Thoracic aorta (tissue), 2 donors: Measurements from ENCODE around the gene SOX6. TPM values are rescaled to one million over a fixed set of nuclear protein-coding genes. Genes with fewer than 3 reads are reported as not detected.
"Not testable (repeated sequence)": the region's sequence is repeated elsewhere in the genome, so short reads cannot be mapped to it uniquely, and the experiment has no call there.

Source experiments
- ATAC-seq: fragments of 150-250 bp; one replicate; pipeline ENCODE4 v1.8.0; 2017; ENCODE audit warnings: low read depth; ENCODE audit not compliant: insufficient number of reproducible peaks, low FRiP score
- DNase-seq: peaks from one replicate; pipeline ENCODE4 v3.0.0-alpha.2; 2020; ENCODE audit warnings: low spot score
- H3K27ac ChIP-seq, 2 donors: fragments of 200-600 bp; sonication (generic); 1 replicate in 1 of 2; 2 replicates in 1 of 2; pipeline ENCODE4 v1.5.1; 2016; ENCODE audit warnings: mild to moderate bottlenecking in 2 of 2, moderate library complexity in 2 of 2
- H3K27me3 ChIP-seq: fragments of 200-600 bp; sonication (generic); replicated peaks from 2 replicates; pipeline ENCODE4 v1.6.0; 2016; ENCODE audit warnings: mild to moderate bottlenecking; ENCODE audit not compliant: insufficient read depth
- H3K36me3 ChIP-seq: fragments of 200-600 bp; sonication (generic); one replicate; pipeline ENCODE4 v1.5.1; 2016
- H3K4me1 ChIP-seq, 2 donors: fragments of 200-600 bp; sonication (generic); 1 replicate in 1 of 2; 2 replicates in 1 of 2; pipeline versions ENCODE4 v1.5.1 to v1.6.0; 2016; ENCODE audit warnings: low read depth in 2 of 2, mild to moderate bottlenecking in 1 of 2; ENCODE audit not compliant: control insufficient read depth in 1 of 2
- H3K4me3 ChIP-seq: fragments of 200-600 bp; sonication (generic); 2 replicates; pipeline ENCODE4 v1.5.1; 2016; ENCODE audit warnings: mild to moderate bottlenecking
- H3K9me3 ChIP-seq: fragments of 200-600 bp; sonication (generic); 2 replicates; pipeline ENCODE4 v1.5.1; 2016
- CTCF ChIP-seq: fragments of 200-600 bp; sonication (generic); IDR thresholded peaks from one replicate; pipeline ENCODE4 v1.5.1; 2019; ENCODE audit warnings: antibody characterized with exemption
- total RNA-seq, 2 donors: library from RNA; depleted of rRNA; stranded (reverse); fragments of >200 nt; gene quantifications; one replicate each; pipeline versions ENCODE4 v1.1.0 to v1.2.3, GENCODE V29; 2016

The SOX6 gene
- total RNA-seq, 2 donors from 2014 or later, result 0.27 to 0.56 TPM

- DNase-seq, result no peak
- ATAC-seq, result no peak
- TF ChIP-seq CTCF, result no peak
Observed at GRCh38 chr11:16034074-16034473, 322.3 kb downstream of the SOX6 start.

DNA sequence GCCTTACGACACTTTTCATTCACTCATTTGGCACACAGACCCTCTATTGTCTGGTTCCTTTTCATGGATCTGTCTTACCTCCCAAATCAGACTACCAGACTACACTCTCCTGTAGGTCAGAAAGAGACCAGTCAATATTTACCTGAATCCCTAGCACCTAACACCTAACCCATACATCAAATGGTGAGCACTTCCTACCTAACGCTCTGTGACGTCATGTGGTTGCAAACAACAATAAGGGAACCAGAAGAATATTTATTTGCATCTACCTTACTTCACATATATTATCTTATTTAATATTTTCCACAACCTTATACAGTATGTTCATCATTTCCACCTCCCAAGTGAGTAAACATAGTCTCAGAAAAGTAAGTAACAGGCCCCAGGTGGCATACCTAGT lies 323.4 kb downstream of the SOX6 start:
- Histone ChIP-seq H3K9me3 (no peaks in the 10 kb centered on the region), H3K36me3 (no peaks in the 10 kb centered on the region), H3K27ac (no peak overlapping the region), H3K27me3 (no peaks in the 10 kb centered on the region), H3K4me3 (no peak overlapping the region), H3K4me1 (no peaks in the 10 kb centered on the region)
- TF ChIP-seq CTCF, result no peak
- no peak for DNase-seq
- no peak for ATAC-seq

More at GRCh38 chr11:16034074-16034473, 322.3 kb downstream of the SOX6 start:
- Histone ChIP-seq H3K36me3 (no peaks in the 10 kb centered on the region), H3K9me3 (no peaks in the 10 kb centered on the region), H3K4me1 (no peaks in the 10 kb centered on the region), H3K27me3 (no peaks in the 10 kb centered on the region), H3K27ac (no peak overlapping the region), H3K4me3 (no peak overlapping the region)

DNA sequence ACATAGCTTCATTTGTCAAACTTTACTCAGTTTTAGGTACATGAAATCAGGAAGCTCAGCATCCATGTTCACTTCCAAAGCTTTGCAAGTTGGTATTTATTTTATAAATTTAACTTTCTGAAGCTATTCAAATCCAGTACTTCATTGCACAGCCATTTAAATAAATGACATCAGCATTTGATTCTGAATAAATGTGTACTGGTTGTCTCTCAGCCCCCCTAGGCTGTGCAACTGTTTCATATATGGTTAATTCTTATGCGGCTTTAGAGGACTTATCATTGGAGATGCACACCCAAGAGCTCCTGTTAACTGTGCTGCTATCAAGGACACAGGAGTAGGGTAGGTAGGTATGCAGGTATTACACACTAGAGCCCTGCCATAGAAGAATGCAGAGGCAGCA lies 325.1 kb downstream of the SOX6 start:
- H3K4me1 ChIP-seq, result no peaks in the 10 kb centered on the region
- TF ChIP-seq CTCF, result no peak
- H3K9me3 ChIP-seq, result no peaks in the 10 kb centered on the region
- DNase-seq (no peak), ATAC-seq (no peak)
- no peak overlapping the region for H3K27ac ChIP-seq
- H3K36me3 ChIP-seq, result no peaks in the 10 kb centered on the region
- no peaks in the 10 kb centered on the region for H3K27me3 ChIP-seq
- H3K4me3 ChIP-seq, result no peak overlapping the region

- Histone ChIP-seq H3K27me3 (no peaks in the 10 kb centered on the region), H3K27ac (no peak overlapping the region), H3K9me3 (no peaks in the 10 kb centered on the region), H3K36me3 (no peaks in the 10 kb centered on the region), H3K4me3 (no peak overlapping the region), H3K4me1 (no peaks in the 10 kb centered on the region)
- DNase-seq, result no peak
- TF ChIP-seq CTCF, result no peak
- ATAC-seq, result no peak
Observed at GRCh38 chr11:16030664-16031063, 325.7 kb downstream of the SOX6 start.

DNA sequence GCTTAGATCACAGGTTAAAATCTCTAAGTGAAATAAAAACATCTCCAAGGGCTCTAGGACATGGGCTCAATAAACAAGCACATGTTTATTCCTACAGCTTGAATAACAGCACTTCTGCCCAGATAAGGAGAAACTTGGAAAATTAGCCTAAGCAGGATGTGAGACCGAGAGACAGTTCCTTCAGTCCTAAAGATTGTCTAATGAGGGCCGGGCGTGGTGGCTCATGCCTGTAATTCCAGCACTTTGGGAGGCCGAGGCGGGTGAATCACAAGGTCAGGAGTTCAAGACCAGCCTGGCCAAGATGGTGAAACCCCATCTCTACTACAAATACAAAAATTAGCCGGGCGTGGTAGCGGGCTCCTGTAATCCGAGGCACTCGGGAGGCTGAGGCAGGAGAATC lies 327.2 kb downstream of the SOX6 start:
- not testable (repeated sequence) for H3K27ac ChIP-seq, DNase-seq, H3K9me3 ChIP-seq, H3K27me3 ChIP-seq, H3K4me1 ChIP-seq, H3K4me3 ChIP-seq, ATAC-seq, H3K36me3 ChIP-seq

- no peak overlapping the region for H3K27ac ChIP-seq
- H3K4me1 ChIP-seq, result no peaks in the 10 kb centered on the region
- no peak for ATAC-seq
Observed at GRCh38 chr11:16028419-16028818, 327.9 kb downstream of the SOX6 start.

More at GRCh38 chr11:16028419-16028818, 327.9 kb downstream of the SOX6 start:
- H3K27me3 ChIP-seq, result no peaks in the 10 kb centered on the region
- TF ChIP-seq CTCF, result no peak
- H3K4me3 ChIP-seq, result no peak overlapping the region
- no peaks in the 10 kb centered on the region for H3K36me3 ChIP-seq
- H3K9me3 ChIP-seq, result no peaks in the 10 kb centered on the region
- DNase-seq, result no peak
